CD14-positive monocyte (primary cell): ENCODE measurements around the gene KATNBL1. TPM values are rescaled to one million over a fixed set of nuclear protein-coding genes. Genes with fewer than 3 reads are reported as not detected.

Experiments used
- DNase-seq, 3 donors: peaks; one replicate each; pipeline ENCODE4 v3.0.0-alpha.2; 2011 to 2022
- H2AFZ ChIP-seq: 2 replicates; pipeline ENCODE4 v1.6.0; 2012; ENCODE audit warnings: mild to moderate bottlenecking, low read depth, low read length, inconsistent platforms; ENCODE audit not compliant: insufficient read depth, poor library complexity, severe bottlenecking
- H3K27ac ChIP-seq, 2 donors: 1 replicate in 1 of 2; 2 replicates in 1 of 2; pipeline ENCODE4 v1.5.1; 2012 to 2013; ENCODE audit warnings: low read length in 2 of 2, control low read depth in 1 of 2, inconsistent platforms in 1 of 2, low read depth in 1 of 2, mild to moderate bottlenecking in 1 of 2
- H3K27me3 ChIP-seq, 2 donors: one replicate each; pipeline versions ENCODE4 v1.6.0 to v1.6.1; 2011 to 2013; ENCODE audit warnings: low read length in 2 of 2; ENCODE audit not compliant: control insufficient read depth in 2 of 2, insufficient read depth in 2 of 2
- H3K36me3 ChIP-seq, 2 donors: replicated peaks in 1 of 2; 1 replicate in 1 of 2; 2 replicates in 1 of 2; pipeline versions ENCODE4 v1.5.1 to v1.6.1; 2012 to 2013; ENCODE audit warnings: low read length in 2 of 2, control low read depth in 1 of 2, inconsistent platforms in 1 of 2, mild to moderate bottlenecking in 1 of 2; ENCODE audit not compliant: insufficient read depth in 2 of 2, control insufficient read depth in 1 of 2
- H3K4me1 ChIP-seq, 2 donors: 1 replicate in 1 of 2; 2 replicates in 1 of 2; pipeline versions ENCODE4 v1.5.1 to v1.6.1; 2012 to 2013; ENCODE audit warnings: low read length in 2 of 2, control low read depth in 1 of 2, inconsistent platforms in 1 of 2, mild to moderate bottlenecking in 1 of 2, moderate library complexity in 1 of 2; ENCODE audit not compliant: insufficient read depth in 2 of 2, control insufficient read depth in 1 of 2
- H3K4me2 ChIP-seq: replicated peaks from 2 replicates; pipeline ENCODE3; 2012; ENCODE audit warnings: low read length, moderate library complexity, mild to moderate bottlenecking; ENCODE audit not compliant: poor library complexity, severe bottlenecking; ENCODE audit errors: extremely low read depth
- H3K4me3 ChIP-seq, 3 experiments: fragments of 200-600 bp in 1 of 3; sonication (generic) in 1 of 3; replicated peaks in 1 of 3; 1 replicate in 2 of 3; 2 replicates in 1 of 3; pipeline ENCODE4 v1.5.1; 2011 to 2013; ENCODE audit warnings: low read length in 3 of 3, mild to moderate bottlenecking in 3 of 3, control low read depth in 2 of 3, low read depth in 2 of 3, inconsistent platforms in 1 of 3, moderate library complexity in 1 of 3
- H3K79me2 ChIP-seq: 2 replicates; pipeline ENCODE4 v1.6.0; 2012; ENCODE audit warnings: mild to moderate bottlenecking, control low read depth, inconsistent platforms, low read length, moderate library complexity; ENCODE audit not compliant: insufficient read depth
- H3K9ac ChIP-seq: 2 replicates; pipeline ENCODE4 v1.6.0; 2017; ENCODE audit warnings: low read length, mild to moderate bottlenecking; ENCODE audit not compliant: insufficient read depth, poor library complexity, severe bottlenecking
- H3K9me3 ChIP-seq, 2 donors: replicated peaks in 1 of 2; 1 replicate in 1 of 2; 2 replicates in 1 of 2; pipeline versions ENCODE4 v1.5.1 to v1.6.1; 2012 to 2013; ENCODE audit warnings: low read length in 2 of 2, control low read depth in 1 of 2; ENCODE audit not compliant: control insufficient read depth in 1 of 2, insufficient read depth in 1 of 2
- H4K20me1 ChIP-seq: 2 replicates; pipeline ENCODE4 v1.6.0; 2012; ENCODE audit warnings: mild to moderate bottlenecking, low read length, control low read depth, moderate library complexity; ENCODE audit not compliant: insufficient read depth
- H3K27ac Mint-ChIP-seq, 7 donors: one replicate each; pipeline ENCODE4 v1.8.0; 2020; ENCODE audit warnings: mild to moderate bottlenecking in 7 of 7, mixed read lengths in 7 of 7, moderate library complexity in 6 of 7, inconsistent platforms in 2 of 7
- H3K27me3 Mint-ChIP-seq, 3 donors: one replicate each; pipeline ENCODE4 v1.8.0; 2021 to 2022; ENCODE audit warnings: low read depth in 3 of 3, mild to moderate bottlenecking in 3 of 3, mixed read lengths in 3 of 3, moderate library complexity in 3 of 3, inconsistent platforms in 1 of 3
- H3K36me3 Mint-ChIP-seq, 2 donors: one replicate each; pipeline ENCODE4 v1.8.0; 2020; ENCODE audit warnings: mixed read lengths in 2 of 2, inconsistent platforms in 1 of 2, mild to moderate bottlenecking in 1 of 2
- H3K4me1 Mint-ChIP-seq: one replicate; pipeline ENCODE4 v1.8.0; 2020; ENCODE audit warnings: mild to moderate bottlenecking, mixed read lengths
- H3K4me3 Mint-ChIP-seq, 2 donors: one replicate each; pipeline ENCODE4 v1.8.0; 2020; ENCODE audit warnings: mild to moderate bottlenecking in 2 of 2, mixed read lengths in 2 of 2, moderate library complexity in 1 of 2
- H3K9me3 Mint-ChIP-seq, 7 donors: one replicate each; pipeline ENCODE4 v1.8.0; 2020 to 2022; ENCODE audit warnings: mixed read lengths in 7 of 7, mild to moderate bottlenecking in 6 of 7, moderate library complexity in 6 of 7, inconsistent platforms in 2 of 7
- CTCF ChIP-seq: fragments of 200-600 bp; IDR thresholded peaks from one replicate; pipeline ENCODE4 v1.8.0; 2022; ENCODE audit warnings: antibody characterized with exemption, mild to moderate bottlenecking
- WGBS: methylation state at CpG from one replicate; pipeline ENCODE4 v1.1.5; 2013; ENCODE audit warnings: missing lambda C conversion rate; ENCODE audit not compliant: insufficient coverage; 5-methylcytosine and 5-hydroxymethylcytosine counted together
- intact Hi-C, 2 donors: fragments of 100-400 bp; cut with micrococcal nuclease; formaldehyde crosslinking; loops; one replicate each; pipeline versions ENCODE4 v1.15.0 to v1.15.1; 2023
- polyA plus RNA-seq, 3 donors: library from polyadenylated mRNA; depleted of rRNA in 1 of 3; unstranded in 2 of 3; stranded (reverse) in 1 of 3; fragments of 300-500 nt in 2 of 3; fragments of >200 nt in 1 of 3; fragmentation: Illumina TruSeq in 2 of 3; gene quantifications; 1 replicate in 2 of 3; 2 replicates in 1 of 3; pipeline ENCODE4 v1.2.3, GENCODE V29; 2012 to 2021

The KATNBL1 gene
- polyA plus RNA-seq, 3 donors, result 16.5 to 38.4 (median 37.7) TPM

- no peak for DNase-seq
- TF ChIP-seq CTCF, result no peak
Measured at GRCh38 chr15:34114739-34115138, 95.2 kb downstream of the KATNBL1 start.

GRCh38 chr15:34114215-34114614, 95.7 kb downstream of the KATNBL1 start:
- Histone ChIP-seq H2AFZ (no peak overlapping the region), H3K4me2 (no peak overlapping the region), H4K20me1 (no peaks in the 10 kb centered on the region), H3K79me2 (no peaks in the 10 kb centered on the region), H3K4me1 (no peaks in the 10 kb centered on the region), H3K4me3 (no peak overlapping the region), H3K9ac (no peak overlapping the region), H3K9me3 (no peaks in the 10 kb centered on the region), H3K27ac (no peak overlapping the region), H3K27me3 (no peaks in the 10 kb centered on the region), H3K36me3 (no peaks in the 10 kb centered on the region)
- H3K27ac Mint-ChIP-seq, result no peak overlapping the region
- no peaks in the 10 kb centered on the region for H3K9me3 Mint-ChIP-seq
- H3K4me3 Mint-ChIP-seq, result no peak overlapping the region
- H3K27me3 Mint-ChIP-seq, result peaks cover 3 to 17% (median 8%) of the 10 kb centered on the region in 3 donors
- no peak for TF ChIP-seq CTCF
- DNase-seq, result no peak
- intact Hi-C loops, result no loop called here
- H3K4me1 Mint-ChIP-seq, result peaks cover 3% of the 10 kb centered on the region
- WGBS, result no CpG with 5 or more reads among the region's 2 CpGs
- H3K36me3 Mint-ChIP-seq, result no peaks in the 10 kb centered on the region

More at GRCh38 chr15:34114739-34115138, 95.2 kb downstream of the KATNBL1 start:
- no peak overlapping the region for H3K27ac Mint-ChIP-seq
- H2AFZ ChIP-seq, result no peak overlapping the region
- H3K4me1 Mint-ChIP-seq, result peaks cover 3% of the 10 kb centered on the region
- no peaks in the 10 kb centered on the region for H3K4me1 ChIP-seq
- H3K9ac ChIP-seq, result no peak overlapping the region
- no peak overlapping the region for H3K4me3 ChIP-seq
- intact Hi-C loops, result no loop called here
- H3K9me3 Mint-ChIP-seq, result no peaks in the 10 kb centered on the region
- H4K20me1 ChIP-seq, result no peaks in the 10 kb centered on the region
- 100% methylated on average over 3 of the region's 3 CpGs for WGBS
- H3K27ac ChIP-seq, result no peak overlapping the region
- no peak overlapping the region for H3K4me3 Mint-ChIP-seq
- H3K27me3 ChIP-seq, result no peaks in the 10 kb centered on the region
- no peaks in the 10 kb centered on the region for H3K79me2 ChIP-seq
- no peaks in the 10 kb centered on the region for H3K9me3 ChIP-seq
- H3K27me3 Mint-ChIP-seq, result peaks cover 3 to 17% (median 8%) of the 10 kb centered on the region in 3 donors
- no peaks in the 10 kb centered on the region for H3K36me3 Mint-ChIP-seq
- H3K4me2 ChIP-seq, result no peak overlapping the region
- H3K36me3 ChIP-seq, result no peaks in the 10 kb centered on the region
